Esophagus squamous epithelium (tissue), 5 donors: ENCODE results near the gene DPP9. TPM values are rescaled to one million over a fixed set of nuclear protein-coding genes. Genes with fewer than 3 reads are reported as not detected.
A peak's percentile ranks its signal among the peaks of the same experiment; 100 is the strongest.

Experiments
- DNase-seq: peaks from one replicate; lab custom pipeline; 2025; lab: John Stamatoyannopoulos, UW
- H3K27ac ChIP-seq, 4 donors: fragments of 200-600 bp; sonication (generic); one replicate each; pipeline ENCODE4 v1.5.1; 2016 to 2019; ENCODE audit warnings: mild to moderate bottlenecking in 1 of 4
- H3K27me3 ChIP-seq, 4 donors: fragments of 200-600 bp; sonication (generic); 1 replicate in 3 of 4; 2 replicates in 1 of 4; pipeline versions ENCODE4 v1.5.1 to v1.6.0; 2017 to 2021; ENCODE audit warnings: antibody characterized with exemption in 1 of 4
- H3K36me3 ChIP-seq, 3 donors: fragments of 200-600 bp; sonication (generic); one replicate each; pipeline ENCODE4 v1.5.1; 2016 to 2019
- H3K4me1 ChIP-seq, 3 donors: fragments of 200-600 bp; sonication (generic); one replicate each; pipeline ENCODE4 v1.5.1; 2017 to 2019
- H3K4me3 ChIP-seq, 4 donors: fragments of 200-600 bp; sonication (generic); 1 replicate in 3 of 4; 2 replicates in 1 of 4; pipeline ENCODE4 v1.5.1; 2016 to 2019; ENCODE audit warnings: mild to moderate bottlenecking in 2 of 4, moderate library complexity in 1 of 4
- H3K9me3 ChIP-seq, 3 donors: fragments of 200-600 bp; sonication (generic); one replicate each; pipeline ENCODE4 v1.5.1; 2016 to 2019
- CTCF ChIP-seq, 6 experiments: fragments of 450-650 bp in 4 of 6; fragments of 200-600 bp in 2 of 6; sonication (generic) in 2 of 6; IDR thresholded peaks; one replicate each; pipeline ENCODE4 v1.5.1; 2016 to 2019; ENCODE audit warnings: antibody characterized with exemption in 6 of 6, mild to moderate bottlenecking in 4 of 6, moderate library complexity in 4 of 6
- POLR2A ChIP-seq, 4 donors: fragments of 450-650 bp; IDR thresholded peaks; one replicate each; pipeline ENCODE4 v1.6.1; 2017; ENCODE audit warnings: antibody characterized with exemption in 4 of 4, mild to moderate bottlenecking in 4 of 4, moderate library complexity in 3 of 4
- WGBS, 2 donors: methylation state at CpG; one replicate each; pipeline ENCODE4 v1.1.5; 2018; 5-methylcytosine and 5-hydroxymethylcytosine counted together
- intact Hi-C: fragments of 100-400 bp; cut with DNase I; formaldehyde crosslinking; loops from one replicate; pipeline ENCODE4 v1.15.0; 2022
- total RNA-seq, 4 donors: library from RNA; depleted of rRNA; stranded (reverse); fragments of >200 nt; gene quantifications; one replicate each; pipeline ENCODE4 v1.1.0, GENCODE V29; 2016
- donor health status: DM: yes; HTN: yes; CAD: no.

The DPP9 gene
- total RNA-seq, 4 donors from 2014 or later, result 32.8 to 51.5 (median 47.7) TPM

GRCh38 chr19:4740092-4740491 is 16.4 kb upstream of the DPP9 start:
- Histone ChIP-seq H3K4me1 (peaks cover 0 to 18% (median 5%) of the 10 kb centered on the region in 3 donors), H3K27me3 (peaks cover 0 to 24% (median 0%) of the 10 kb centered on the region in 4 donors), H3K4me3 (no peak overlapping the region), H3K9me3 (no peaks in the 10 kb centered on the region), H3K27ac (no peak overlapping the region), H3K36me3 (no peaks in the 10 kb centered on the region)
- DNase-seq, result no peak
- 53 to 54% methylated on average over 2 of the region's 2 CpGs for whole genome bisulfite sequencing, 2 donors
- intact Hi-C loops, result no loop called here
- TF ChIP-seq POLR2A (IDR thresholded peaks at IDR 0.05) (no peak), CTCF (IDR thresholded peaks at IDR 0.05) (no peak)

- H3K27me3 ChIP-seq, result peaks cover 0 to 32% (median 0%) of the 10 kb centered on the region in 4 donors
- no peak for DNase-seq
- TF ChIP-seq CTCF (IDR thresholded peaks at IDR 0.05), result no peak
- TF ChIP-seq POLR2A (IDR thresholded peaks at IDR 0.05), result no peak
- no peak overlapping the region for H3K4me3 ChIP-seq
- H3K4me1 ChIP-seq, result peaks cover 0 to 8% (median 0%) of the 10 kb centered on the region in 3 donors
- H3K36me3 ChIP-seq, result no peaks in the 10 kb centered on the region
- no peaks in the 10 kb centered on the region for H3K9me3 ChIP-seq
- intact Hi-C loops, result no loop called here
- 31 to 57% methylated on average over 4 of the region's 4 CpGs for WGBS, 2 donors
- no peak overlapping the region for H3K27ac ChIP-seq
Observed at GRCh38 chr19:4738734-4739133, 15.1 kb upstream of the DPP9 start.

DNA sequence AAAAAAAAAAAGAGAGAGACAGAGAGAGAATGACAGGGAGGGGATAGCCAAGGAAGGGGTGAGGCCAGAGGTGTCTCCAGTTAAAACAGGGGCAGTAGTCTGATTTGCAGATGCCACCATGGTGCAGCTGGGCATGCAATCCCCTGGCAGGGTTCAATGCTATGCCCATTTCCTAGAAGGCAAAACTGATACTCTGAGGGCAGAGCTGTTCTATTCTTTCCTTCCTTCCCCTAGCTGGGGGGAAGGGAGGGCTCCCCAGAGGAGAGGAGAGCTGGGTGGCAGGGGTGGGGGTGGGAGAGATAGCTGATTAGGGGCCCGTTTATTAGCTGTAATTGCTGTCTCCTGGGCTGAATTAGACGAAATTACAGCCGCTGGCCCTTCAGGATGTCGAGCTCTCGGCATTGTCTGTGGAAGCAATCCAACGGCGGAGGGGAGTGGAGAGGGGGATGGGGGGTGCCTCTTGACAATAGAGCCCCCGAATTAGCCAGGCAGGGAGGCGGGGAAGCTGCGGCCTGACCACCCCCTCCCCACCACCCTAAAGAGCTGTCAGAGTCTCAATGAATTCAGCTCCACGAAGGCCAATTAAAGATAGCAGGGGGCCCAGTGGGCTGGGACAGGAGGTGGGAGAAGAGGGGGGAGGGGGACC is 14.4 kb upstream of the DPP9 start:
- DNase-seq, result no peak
- intact Hi-C loops, result no loop called here
- H3K4me3 ChIP-seq, result no peak overlapping the region
- peaks cover 0 to 8% (median 0%) of the 10 kb centered on the region in 3 donors for H3K4me1 ChIP-seq
- H3K27ac ChIP-seq, result no peak overlapping the region
- no peaks in the 10 kb centered on the region for H3K36me3 ChIP-seq
- no peak for TF ChIP-seq CTCF (IDR thresholded peaks at IDR 0.05)
- TF ChIP-seq POLR2A (IDR thresholded peaks at IDR 0.05), result no peak
- peaks cover 0 to 32% (median 0%) of the 10 kb centered on the region in 4 donors for H3K27me3 ChIP-seq
- H3K9me3 ChIP-seq, result no peaks in the 10 kb centered on the region
- 10 to 13% methylated on average over 4 to 5 of the region's 11 CpGs for WGBS, 2 donors

DNA sequence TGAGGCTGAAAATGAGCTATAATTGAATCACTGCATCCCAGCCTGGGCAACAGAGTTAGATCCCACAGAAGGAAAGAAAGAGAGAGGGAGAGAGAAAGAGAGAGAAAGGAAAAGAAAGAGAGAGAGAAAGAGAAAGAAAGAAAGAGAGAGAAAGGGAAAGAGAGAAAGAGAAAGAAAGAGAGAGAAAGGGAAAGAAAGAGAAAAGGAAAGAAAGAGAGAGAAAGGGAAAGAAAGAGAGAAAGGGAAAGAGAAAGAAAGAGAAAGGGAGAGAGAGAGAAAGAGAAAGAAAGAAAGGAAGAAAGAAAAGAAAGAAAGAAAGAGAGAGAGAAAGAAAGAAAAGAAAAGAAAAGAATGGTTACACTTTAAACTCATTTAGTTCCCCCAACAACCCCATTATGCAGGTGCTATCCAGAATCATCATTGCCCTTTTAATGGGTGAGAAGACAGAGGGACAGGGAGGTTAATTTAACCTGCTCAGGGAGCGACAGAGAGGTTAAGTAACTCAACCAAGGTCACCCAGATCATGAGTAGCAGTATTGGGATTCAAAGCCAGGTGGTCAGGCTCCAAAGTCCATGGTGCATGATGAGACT is 10.2 kb upstream of the DPP9 start:
- TF ChIP-seq CTCF (IDR thresholded peaks at IDR 0.05), result no peak
- no peak for TF ChIP-seq POLR2A (IDR thresholded peaks at IDR 0.05)
- WGBS, 2 donors, result 30 to 50% methylated on average over 1 of the region's 1 CpG
- H3K27ac ChIP-seq, result no peak overlapping the region
- DNase-seq, result no peak
- H3K9me3 ChIP-seq, result no peaks in the 10 kb centered on the region
- peaks cover 0 to 12% (median 0%) of the 10 kb centered on the region in 3 donors for H3K4me1 ChIP-seq
- intact Hi-C loops, result loop anchor here (5.0 kb wide), 1 partner anchor 58 kb away; the partner anchor contains the start of gene FEM1A
- H3K4me3 ChIP-seq, result no peak overlapping the region
- peaks cover 0 to 25% (median 0%) of the 10 kb centered on the region in 4 donors for H3K27me3 ChIP-seq
- H3K36me3 ChIP-seq, result no peaks in the 10 kb centered on the region

- Histone ChIP-seq H3K36me3 (no peaks in the 10 kb centered on the region), H3K4me3 (peak overlapping the region in 1 of 4 donors; percentile 18), H3K9me3 (no peaks in the 10 kb centered on the region), H3K27me3 (peaks cover 0 to 16% (median 0%) of the 10 kb centered on the region in 4 donors), H3K4me1 (peaks cover 0 to 12% (median 0%) of the 10 kb centered on the region in 3 donors), H3K27ac (no peak overlapping the region)
- peak; percentile 51 to 72 (median 62) for TF ChIP-seq CTCF (IDR thresholded peaks at IDR 0.05)
- TF ChIP-seq POLR2A (IDR thresholded peaks at IDR 0.05), result no peak
- no peak for DNase-seq
- intact Hi-C loops, result loop anchor here (5.0 kb wide), 1 partner anchor 60 kb away; the partner anchor contains the start of gene FEM1A
- WGBS, 2 donors, result 0 to 16% methylated on average over 2 to 6 of the region's 8 CpGs
Observed at GRCh38 chr19:4732680-4733114, 9.1 kb upstream of the DPP9 start.
